Measurements from ENCODE around the gene KLRF1.

Gene KLRF1

GRCh38 chr12:9786726-9787717, 40.3 kb upstream of the KLRF1 start:
- Histone ChIP-seq H3K27me3 (ENCODE audit: insufficient read depth, low read length, poor library complexity, severe bottlenecking) (no peaks in the 10 kb centered on the region), H3F3A (ENCODE audit: low read depth) (no peaks in the 10 kb centered on the region; the same call in 1 of the 2 replicates), H3K4me1 (ENCODE audit: insufficient read depth, low read length, poor library complexity, severe bottlenecking) (no peaks in the 10 kb centered on the region)

DNA sequence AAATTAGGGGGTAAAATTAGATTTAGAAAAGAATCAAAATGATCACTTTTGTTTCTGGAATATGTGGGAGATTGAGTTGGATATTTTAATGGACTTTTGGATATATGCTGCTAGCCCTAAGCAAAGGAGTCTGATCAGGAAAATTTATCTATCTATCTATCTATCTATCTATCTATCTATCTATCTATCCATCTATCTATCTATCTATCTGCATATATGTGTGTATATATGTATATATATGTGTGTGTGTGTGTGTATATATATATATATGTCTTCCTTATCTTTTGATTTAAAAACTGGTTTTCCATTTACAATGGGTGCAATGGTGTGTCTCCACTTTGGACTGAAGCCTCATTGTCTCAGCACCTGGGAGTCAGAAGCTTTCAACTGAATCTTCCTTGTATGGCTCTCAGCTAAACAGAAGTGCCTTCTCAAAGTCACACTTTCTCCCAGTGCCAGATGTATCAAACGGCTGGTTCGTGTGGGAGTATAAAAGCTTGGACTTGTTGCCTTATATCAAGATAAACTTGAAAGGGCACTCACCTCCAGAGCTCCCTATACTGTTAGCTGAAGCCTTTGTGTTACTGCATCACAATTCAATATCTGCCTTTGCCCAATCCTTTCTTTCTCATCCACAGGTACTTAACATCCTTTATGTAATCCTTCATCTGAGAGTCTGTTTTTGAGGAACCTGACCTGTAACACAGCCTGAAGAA, 34.9 kb upstream of the KLRF1 start:
- TF ChIP-seq EZH2phosphoT487 (IDR thresholded peaks at IDR 0.05; ENCODE audit: borderline replicate concordance) = no peak
- TF ChIP-seq, protein P1, sequence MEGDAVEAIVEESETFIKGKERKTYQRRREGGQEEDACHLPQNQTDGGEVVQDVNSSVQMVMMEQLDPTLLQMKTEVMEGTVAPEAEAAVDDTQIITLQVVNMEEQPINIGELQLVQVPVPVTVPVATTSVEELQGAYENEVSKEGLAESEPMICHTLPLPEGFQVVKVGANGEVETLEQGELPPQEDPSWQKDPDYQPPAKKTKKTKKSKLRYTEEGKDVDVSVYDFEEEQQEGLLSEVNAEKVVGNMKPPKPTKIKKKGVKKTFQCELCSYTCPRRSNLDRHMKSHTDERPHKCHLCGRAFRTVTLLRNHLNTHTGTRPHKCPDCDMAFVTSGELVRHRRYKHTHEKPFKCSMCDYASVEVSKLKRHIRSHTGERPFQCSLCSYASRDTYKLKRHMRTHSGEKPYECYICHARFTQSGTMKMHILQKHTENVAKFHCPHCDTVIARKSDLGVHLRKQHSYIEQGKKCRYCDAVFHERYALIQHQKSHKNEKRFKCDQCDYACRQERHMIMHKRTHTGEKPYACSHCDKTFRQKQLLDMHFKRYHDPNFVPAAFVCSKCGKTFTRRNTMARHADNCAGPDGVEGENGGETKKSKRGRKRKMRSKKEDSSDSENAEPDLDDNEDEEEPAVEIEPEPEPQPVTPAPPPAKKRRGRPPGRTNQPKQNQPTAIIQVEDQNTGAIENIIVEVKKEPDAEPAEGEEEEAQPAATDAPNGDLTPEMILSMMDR (conservative IDR thresholded peaks at IDR 0.05; ENCODE audit: low read length) = no peak
- peaks cover 28% of the 10 kb centered on the region for H3K4me1 ChIP-seq (ENCODE audit: insufficient read depth, low read length, poor library complexity, severe bottlenecking)
- no peaks in the 10 kb centered on the region for H3K9me3 ChIP-seq (ENCODE audit: insufficient read depth, low read depth, low read length)
- H4K20me1 ChIP-seq (ENCODE audit: insufficient read depth, low read length, poor library complexity, severe bottlenecking) = no peaks in the 10 kb centered on the region
- H3K79me2 ChIP-seq (ENCODE audit: insufficient read depth, low read length) = no peaks in the 10 kb centered on the region
- no peaks in the 10 kb centered on the region for H3K36me3 ChIP-seq (ENCODE audit: insufficient read depth, low read length)
- no peaks in the 10 kb centered on the region for H3K9me2 ChIP-seq (replicated peaks; ENCODE audit: low read depth, low read length)
- no peak overlapping the region for H3K9ac ChIP-seq (ENCODE audit: low read depth, low read length, poor library complexity, severe bottlenecking)
- no peak overlapping the region for H3K4me2 ChIP-seq (ENCODE audit: low read depth, low read length, poor library complexity, severe bottlenecking)
- H3F3A ChIP-seq (ENCODE audit: low read depth) = no peaks in the 10 kb centered on the region; the same call in 1 of the 2 replicates
- H2AFZ ChIP-seq (ENCODE audit: low read length) = no peak overlapping the region
- H3K27me3 ChIP-seq (ENCODE audit: insufficient read depth, low read length, poor library complexity, severe bottlenecking) = no peaks in the 10 kb centered on the region
- H3K4me3 ChIP-seq (ENCODE audit: low read length, poor library complexity, severe bottlenecking) = no peak overlapping the region

More at GRCh38 chr12:9786726-9787717, 40.3 kb upstream of the KLRF1 start:
- Histone ChIP-seq H4K20me1 (ENCODE audit: insufficient read depth, low read length, poor library complexity, severe bottlenecking) (no peaks in the 10 kb centered on the region), H3K4me3 (ENCODE audit: low read length, poor library complexity, severe bottlenecking) (no peak overlapping the region), H3K9ac (ENCODE audit: low read depth, low read length, poor library complexity, severe bottlenecking) (no peak overlapping the region), H3K79me2 (ENCODE audit: insufficient read depth, low read length) (no peaks in the 10 kb centered on the region), H3K4me2 (ENCODE audit: low read depth, low read length, poor library complexity, severe bottlenecking) (no peak overlapping the region), H2AFZ (ENCODE audit: low read length) (no peak overlapping the region), H3K36me3 (ENCODE audit: insufficient read depth, low read length) (no peaks in the 10 kb centered on the region), H3K9me3 (ENCODE audit: insufficient read depth, low read depth, low read length) (no peaks in the 10 kb centered on the region), H3K9me2 (replicated peaks; ENCODE audit: low read depth, low read length) (no peaks in the 10 kb centered on the region)
- no peak for TF ChIP-seq EZH2phosphoT487 (IDR thresholded peaks at IDR 0.05; ENCODE audit: borderline replicate concordance)
- TF ChIP-seq, protein P1 (conservative IDR thresholded peaks at IDR 0.05; ENCODE audit: low read length) = no peak

GRCh38 chr12:9792961-9793617, 34.2 kb upstream of the KLRF1 start:
- no peak overlapping the region for H2AFZ ChIP-seq (ENCODE audit: low read length)
- no peaks in the 10 kb centered on the region for H3K9me3 ChIP-seq (ENCODE audit: insufficient read depth, low read depth, low read length)
- no peaks in the 10 kb centered on the region for H3K79me2 ChIP-seq (ENCODE audit: insufficient read depth, low read length)
- H3K4me2 ChIP-seq (ENCODE audit: low read depth, low read length, poor library complexity, severe bottlenecking) = no peak overlapping the region
- no peak overlapping the region for H3K4me3 ChIP-seq (ENCODE audit: low read length, poor library complexity, severe bottlenecking)
- TF ChIP-seq EZH2phosphoT487 (IDR thresholded peaks at IDR 0.05; ENCODE audit: borderline replicate concordance) = no peak
- TF ChIP-seq, protein P1 (conservative IDR thresholded peaks at IDR 0.05; ENCODE audit: low read length) = no peak
- H3K4me1 ChIP-seq (ENCODE audit: insufficient read depth, low read length, poor library complexity, severe bottlenecking) = peaks cover 34% of the 10 kb centered on the region
- H3K9me2 ChIP-seq (replicated peaks; ENCODE audit: low read depth, low read length) = no peaks in the 10 kb centered on the region
- no peaks in the 10 kb centered on the region for H4K20me1 ChIP-seq (ENCODE audit: insufficient read depth, low read length, poor library complexity, severe bottlenecking)
- no peaks in the 10 kb centered on the region for H3K36me3 ChIP-seq (ENCODE audit: insufficient read depth, low read length)
- no peaks in the 10 kb centered on the region; the same call in 1 of the 2 replicates for H3F3A ChIP-seq (ENCODE audit: low read depth)
- no peak overlapping the region for H3K9ac ChIP-seq (ENCODE audit: low read depth, low read length, poor library complexity, severe bottlenecking)
- H3K27me3 ChIP-seq (ENCODE audit: insufficient read depth, low read length, poor library complexity, severe bottlenecking) = no peaks in the 10 kb centered on the region

Measured in Loucy (cell line).